CD14-positive monocyte (primary cell): ENCODE results near the gene ZC3H6. TPM values are rescaled to one million over a fixed set of nuclear protein-coding genes. Genes with fewer than 3 reads are reported as not detected.
A peak's percentile ranks its signal among the peaks of the same experiment; 100 is the strongest.
"Not testable (repeated sequence)": the region's sequence is repeated elsewhere in the genome, so short reads cannot be mapped to it uniquely, and the experiment has no call there.

ENCODE experiments used
- DNase-seq, 3 donors: peaks; one replicate each; pipeline ENCODE4 v3.0.0-alpha.2; 2011 to 2022
- H2AFZ ChIP-seq: 2 replicates; pipeline ENCODE4 v1.6.0; 2012; ENCODE audit warnings: mild to moderate bottlenecking, low read depth, low read length, inconsistent platforms; ENCODE audit not compliant: insufficient read depth, poor library complexity, severe bottlenecking
- H3K27ac ChIP-seq, 2 donors: 1 replicate in 1 of 2; 2 replicates in 1 of 2; pipeline ENCODE4 v1.5.1; 2012 to 2013; ENCODE audit warnings: low read length in 2 of 2, control low read depth in 1 of 2, inconsistent platforms in 1 of 2, low read depth in 1 of 2, mild to moderate bottlenecking in 1 of 2
- H3K27me3 ChIP-seq, 2 donors: one replicate each; pipeline versions ENCODE4 v1.6.0 to v1.6.1; 2011 to 2013; ENCODE audit warnings: low read length in 2 of 2; ENCODE audit not compliant: control insufficient read depth in 2 of 2, insufficient read depth in 2 of 2
- H3K36me3 ChIP-seq, 2 donors: replicated peaks in 1 of 2; 1 replicate in 1 of 2; 2 replicates in 1 of 2; pipeline versions ENCODE4 v1.5.1 to v1.6.1; 2012 to 2013; ENCODE audit warnings: low read length in 2 of 2, control low read depth in 1 of 2, inconsistent platforms in 1 of 2, mild to moderate bottlenecking in 1 of 2; ENCODE audit not compliant: insufficient read depth in 2 of 2, control insufficient read depth in 1 of 2
- H3K4me1 ChIP-seq, 2 donors: 1 replicate in 1 of 2; 2 replicates in 1 of 2; pipeline versions ENCODE4 v1.5.1 to v1.6.1; 2012 to 2013; ENCODE audit warnings: low read length in 2 of 2, control low read depth in 1 of 2, inconsistent platforms in 1 of 2, mild to moderate bottlenecking in 1 of 2, moderate library complexity in 1 of 2; ENCODE audit not compliant: insufficient read depth in 2 of 2, control insufficient read depth in 1 of 2
- H3K4me2 ChIP-seq: replicated peaks from 2 replicates; pipeline ENCODE3; 2012; ENCODE audit warnings: low read length, moderate library complexity, mild to moderate bottlenecking; ENCODE audit not compliant: poor library complexity, severe bottlenecking; ENCODE audit errors: extremely low read depth
- H3K4me3 ChIP-seq, 3 experiments: fragments of 200-600 bp in 1 of 3; sonication (generic) in 1 of 3; replicated peaks in 1 of 3; 1 replicate in 2 of 3; 2 replicates in 1 of 3; pipeline ENCODE4 v1.5.1; 2011 to 2013; ENCODE audit warnings: low read length in 3 of 3, mild to moderate bottlenecking in 3 of 3, control low read depth in 2 of 3, low read depth in 2 of 3, inconsistent platforms in 1 of 3, moderate library complexity in 1 of 3
- H3K79me2 ChIP-seq: 2 replicates; pipeline ENCODE4 v1.6.0; 2012; ENCODE audit warnings: mild to moderate bottlenecking, control low read depth, inconsistent platforms, low read length, moderate library complexity; ENCODE audit not compliant: insufficient read depth
- H3K9ac ChIP-seq: 2 replicates; pipeline ENCODE4 v1.6.0; 2017; ENCODE audit warnings: low read length, mild to moderate bottlenecking; ENCODE audit not compliant: insufficient read depth, poor library complexity, severe bottlenecking
- H3K9me3 ChIP-seq, 2 donors: replicated peaks in 1 of 2; 1 replicate in 1 of 2; 2 replicates in 1 of 2; pipeline versions ENCODE4 v1.5.1 to v1.6.1; 2012 to 2013; ENCODE audit warnings: low read length in 2 of 2, control low read depth in 1 of 2; ENCODE audit not compliant: control insufficient read depth in 1 of 2, insufficient read depth in 1 of 2
- H4K20me1 ChIP-seq: 2 replicates; pipeline ENCODE4 v1.6.0; 2012; ENCODE audit warnings: mild to moderate bottlenecking, low read length, control low read depth, moderate library complexity; ENCODE audit not compliant: insufficient read depth
- H3K27ac Mint-ChIP-seq, 7 donors: one replicate each; pipeline ENCODE4 v1.8.0; 2020; ENCODE audit warnings: mild to moderate bottlenecking in 7 of 7, mixed read lengths in 7 of 7, moderate library complexity in 6 of 7, inconsistent platforms in 2 of 7
- H3K27me3 Mint-ChIP-seq, 3 donors: one replicate each; pipeline ENCODE4 v1.8.0; 2021 to 2022; ENCODE audit warnings: low read depth in 3 of 3, mild to moderate bottlenecking in 3 of 3, mixed read lengths in 3 of 3, moderate library complexity in 3 of 3, inconsistent platforms in 1 of 3
- H3K36me3 Mint-ChIP-seq, 2 donors: one replicate each; pipeline ENCODE4 v1.8.0; 2020; ENCODE audit warnings: mixed read lengths in 2 of 2, inconsistent platforms in 1 of 2, mild to moderate bottlenecking in 1 of 2
- H3K4me1 Mint-ChIP-seq: one replicate; pipeline ENCODE4 v1.8.0; 2020; ENCODE audit warnings: mild to moderate bottlenecking, mixed read lengths
- H3K4me3 Mint-ChIP-seq, 2 donors: one replicate each; pipeline ENCODE4 v1.8.0; 2020; ENCODE audit warnings: mild to moderate bottlenecking in 2 of 2, mixed read lengths in 2 of 2, moderate library complexity in 1 of 2
- H3K9me3 Mint-ChIP-seq, 7 donors: one replicate each; pipeline ENCODE4 v1.8.0; 2020 to 2022; ENCODE audit warnings: mixed read lengths in 7 of 7, mild to moderate bottlenecking in 6 of 7, moderate library complexity in 6 of 7, inconsistent platforms in 2 of 7
- WGBS: methylation state at CpG from one replicate; pipeline ENCODE4 v1.1.5; 2013; ENCODE audit warnings: missing lambda C conversion rate; ENCODE audit not compliant: insufficient coverage; 5-methylcytosine and 5-hydroxymethylcytosine counted together
- intact Hi-C, 2 donors: fragments of 100-400 bp; cut with micrococcal nuclease; formaldehyde crosslinking; loops; one replicate each; pipeline versions ENCODE4 v1.15.0 to v1.15.1; 2023
- polyA plus RNA-seq, 3 donors: library from polyadenylated mRNA; depleted of rRNA in 1 of 3; unstranded in 2 of 3; stranded (reverse) in 1 of 3; fragments of 300-500 nt in 2 of 3; fragments of >200 nt in 1 of 3; fragmentation: Illumina TruSeq in 2 of 3; gene quantifications; 1 replicate in 2 of 3; 2 replicates in 1 of 3; pipeline ENCODE4 v1.2.3, GENCODE V29; 2012 to 2021
- small RNA-seq: library from RNA; depleted of rRNA; stranded (forward); fragments of <200 nt; gene quantifications from one replicate; pipeline ENCODE3, GENCODE V24; 2012; ENCODE audit warnings: low read depth; ENCODE audit not compliant: insufficient read length

ZC3H6 gene
- polyA plus RNA-seq, 3 donors, result 2.1 to 2.5 (median 2.4) TPM

- H3K27ac Mint-ChIP-seq, H3K4me3 Mint-ChIP-seq, H3K4me2 ChIP-seq, H3K4me3 ChIP-seq, H3K36me3 ChIP-seq, H3K9me3 ChIP-seq, H3K27me3 ChIP-seq, H3K79me2 ChIP-seq, H3K27me3 Mint-ChIP-seq, intact Hi-C loops, H3K4me1 ChIP-seq, H4K20me1 ChIP-seq, DNase-seq, H3K9ac ChIP-seq, H3K36me3 Mint-ChIP-seq, H3K27ac ChIP-seq, H3K4me1 Mint-ChIP-seq, H2AFZ ChIP-seq: not testable (repeated sequence)
- no CpG with 5 or more reads among the region's 2 CpGs for WGBS
- peaks cover 2 to 22% (median 11%) of the 10 kb centered on the region in 7 donors for H3K9me3 Mint-ChIP-seq
Measured at GRCh38 chr2:112354335-112354734, 78.9 kb downstream of the ZC3H6 start.

GRCh38 chr2:112360055-112360454 lies 84.7 kb downstream of the ZC3H6 start:
- Mint-ChIP-seq H3K9me3 (peaks cover 4 to 28% (median 17%) of the 10 kb centered on the region in 7 donors), H3K27ac (peak overlapping the region in 1 of 7 donors; percentile 7)
- H3K4me2 ChIP-seq, H4K20me1 ChIP-seq, H3K9ac ChIP-seq, H3K4me1 ChIP-seq, H3K27me3 Mint-ChIP-seq, DNase-seq, H3K9me3 ChIP-seq, H3K4me1 Mint-ChIP-seq, H3K79me2 ChIP-seq, H3K36me3 ChIP-seq, intact Hi-C loops, H2AFZ ChIP-seq, H3K4me3 ChIP-seq, H3K36me3 Mint-ChIP-seq, H3K27ac ChIP-seq, H3K27me3 ChIP-seq, H3K4me3 Mint-ChIP-seq: not testable (repeated sequence)
- WGBS, result 100% methylated on average over 3 of the region's 7 CpGs

Small RNA genes lying within 50 kb of the gene (small RNA-seq; reads per million reads assigned to genes)
- gene AC115115.1, result not detected

Other genes with a start within 250 kb of the ZC3H6 start
- 10 to 100 TPM in 2 of 3 donors, 1 to 10 TPM in 1; 9.1 to 13.4 (median 11.4) TPM for gene TMEM87B, start 220.3 kb upstream of the ZC3H6 start, polyA plus RNA-seq
- under 1 TPM in 1 of 3 donors, not detected in 2; 0.04 TPM for gene FBLN7, start 137.2 kb upstream of the ZC3H6 start, polyA plus RNA-seq
- 1 to 10 TPM; 2.3 to 6.9 (median 2.3) TPM for gene ZC3H8, start 20.6 kb upstream of the ZC3H6 start, polyA plus RNA-seq
- 1 to 10 TPM in 2 of 3 donors, under 1 TPM in 1; 0.29 to 3.4 (median 1.2) TPM for gene RGPD8, start 158.0 kb downstream of the ZC3H6 start, polyA plus RNA-seq
- gene TTL, start 206.6 kb downstream of the ZC3H6 start, polyA plus RNA-seq, result 10 to 100 TPM in 1 of 3 donors, 1 to 10 TPM in 2; 2.7 to 13.9 (median 5.4) TPM